H9 (cell line): ENCODE measurements around the gene ALG2. TPM values are rescaled to one million over a fixed set of nuclear protein-coding genes. Genes with fewer than 3 reads are reported as not detected.
A peak's percentile ranks its signal among the peaks of the same experiment; 100 is the strongest.
"Not testable (repeated sequence)": the region's sequence is repeated elsewhere in the genome, so short reads cannot be mapped to it uniquely, and the experiment has no call there.

Experiments used
- DNase-seq: peaks from one replicate; pipeline ENCODE4 v3.0.0-alpha.2; 2017
- H2AFZ ChIP-seq: one replicate; pipeline ENCODE4 v1.6.1; 2013; ENCODE audit warnings: mild to moderate bottlenecking, low read length, control low read depth, moderate library complexity
- H2AK5ac ChIP-seq: 2 replicates; pipeline ENCODE4 v1.6.1; 2013; ENCODE audit warnings: low read length, control low read depth, mixed read lengths; ENCODE audit not compliant: insufficient read length
- H2BK120ac ChIP-seq: one replicate; pipeline ENCODE4 v1.6.1; 2013; ENCODE audit warnings: low read depth, mild to moderate bottlenecking, low read length, control low read depth, inconsistent platforms; ENCODE audit not compliant: poor library complexity, severe bottlenecking
- H2BK12ac ChIP-seq: 2 replicates; pipeline ENCODE4 v1.6.1; 2013; ENCODE audit warnings: low read length, control low read depth, mixed read lengths, low read depth; ENCODE audit not compliant: insufficient read length
- H2BK15ac ChIP-seq: 2 replicates; pipeline ENCODE4 v1.6.1; 2013; ENCODE audit warnings: low read depth, low read length, control low read depth
- H2BK20ac ChIP-seq: one replicate; pipeline ENCODE4 v1.6.1; 2013; ENCODE audit warnings: low read depth, mild to moderate bottlenecking, low read length, control low read depth, inconsistent platforms; ENCODE audit not compliant: poor library complexity, severe bottlenecking
- H2BK5ac ChIP-seq: 2 replicates; pipeline ENCODE4 v1.6.1; 2013; ENCODE audit warnings: low read length, control low read depth, mixed read lengths; ENCODE audit not compliant: insufficient read length
- H3K14ac ChIP-seq: 2 replicates; pipeline ENCODE4 v1.6.1; 2013; ENCODE audit warnings: low read length, control low read depth; ENCODE audit not compliant: insufficient read depth
- H3K18ac ChIP-seq: 2 replicates; pipeline ENCODE4 v1.6.1; 2013; ENCODE audit warnings: low read depth, mild to moderate bottlenecking, mixed read lengths, low read length, control low read depth; ENCODE audit not compliant: insufficient read length
- H3K23ac ChIP-seq: 2 replicates; pipeline ENCODE4 v1.6.1; 2013; ENCODE audit warnings: low read length, control low read depth, mixed read lengths, low read depth; ENCODE audit not compliant: insufficient read length
- H3K23me2 ChIP-seq: 2 replicates; pipeline ENCODE4 v1.6.1; 2013; ENCODE audit warnings: low read depth, mild to moderate bottlenecking, mixed read lengths, low read length, control low read depth; ENCODE audit not compliant: insufficient read length, poor library complexity, severe bottlenecking
- H3K27ac ChIP-seq: 2 replicates; pipeline ENCODE4 v1.5.1; 2013; ENCODE audit warnings: low read length, control low read depth, mixed read lengths, low read depth; ENCODE audit not compliant: insufficient read length
- H3K27me3 ChIP-seq: 2 replicates; pipeline ENCODE4 v1.6.1; 2013; ENCODE audit warnings: low read length, control low read depth, inconsistent platforms; ENCODE audit not compliant: insufficient read depth
- H3K4ac ChIP-seq: 2 replicates; pipeline ENCODE4 v1.6.1; 2013; ENCODE audit warnings: low read depth, mild to moderate bottlenecking, control low read depth, inconsistent platforms, low read length, moderate library complexity
- H3K4me1 ChIP-seq: 2 replicates; pipeline ENCODE4 v1.6.1; 2013; ENCODE audit warnings: low read length, control low read depth, inconsistent platforms; ENCODE audit not compliant: insufficient read depth
- H3K4me2 ChIP-seq: 2 replicates; pipeline ENCODE4 v1.6.1; 2013; ENCODE audit warnings: low read length, control low read depth, mixed read lengths; ENCODE audit not compliant: insufficient read length, insufficient read depth
- H3K56ac ChIP-seq: 2 replicates; pipeline ENCODE4 v1.6.1; 2013; ENCODE audit warnings: low read depth, mild to moderate bottlenecking, mixed read lengths, low read length, control low read depth; ENCODE audit not compliant: insufficient read length
- H3K79me1 ChIP-seq: 2 replicates; pipeline ENCODE4 v1.6.1; 2013; ENCODE audit warnings: low read depth, mild to moderate bottlenecking, moderate library complexity, low read length, control low read depth, inconsistent platforms; ENCODE audit not compliant: insufficient read depth, poor library complexity, severe bottlenecking
- H3K79me2 ChIP-seq: 2 replicates; pipeline ENCODE4 v1.6.1; 2013; ENCODE audit warnings: low read length, control low read depth, inconsistent platforms; ENCODE audit not compliant: insufficient read depth
- H3K9ac ChIP-seq: 2 replicates; pipeline ENCODE4 v1.6.1; 2013; ENCODE audit warnings: low read length, control low read depth, mixed read lengths; ENCODE audit not compliant: insufficient read length; ENCODE audit errors: extremely low read depth
- H3K9me3 ChIP-seq: one replicate; pipeline ENCODE4 v1.6.1; 2013; ENCODE audit warnings: low read depth, low read length, inconsistent platforms; ENCODE audit not compliant: control insufficient read depth
- H3T11ph ChIP-seq: one replicate; pipeline ENCODE4 v1.6.1; 2013; ENCODE audit warnings: mild to moderate bottlenecking, low read length, control low read depth, inconsistent platforms
- H4K20me1 ChIP-seq: one replicate; pipeline ENCODE4 v1.6.1; 2013; ENCODE audit not compliant: control insufficient read depth, insufficient read length, insufficient read depth
- H4K5ac ChIP-seq: 2 replicates; pipeline ENCODE4 v1.6.1; 2013; ENCODE audit warnings: low read depth, mild to moderate bottlenecking, mixed read lengths, low read length, control low read depth; ENCODE audit not compliant: insufficient read length
- H4K8ac ChIP-seq: replicated peaks from 2 replicates; pipeline ENCODE4 v1.6.1; 2013; ENCODE audit warnings: low read length, control low read depth, mixed read lengths, low read depth; ENCODE audit not compliant: insufficient read length
- H4K91ac ChIP-seq: 2 replicates; pipeline ENCODE4 v1.6.1; 2013; ENCODE audit warnings: low read depth, mild to moderate bottlenecking, moderate library complexity, mixed read lengths, low read length, control low read depth; ENCODE audit not compliant: insufficient read length
- H3K27ac Mint-ChIP-seq, 3 experiments: 2 replicates in 2 of 3; 3 replicates in 1 of 3; pipeline ENCODE4 v1.8.0; 2020 to 2021; ENCODE audit warnings: mixed read lengths in 3 of 3, mild to moderate bottlenecking in 1 of 3, moderate library complexity in 1 of 3
- H3K27me3 Mint-ChIP-seq: 2 replicates; pipeline ENCODE4 v1.8.0; 2021; ENCODE audit warnings: low read depth, mild to moderate bottlenecking, moderate library complexity, mixed read lengths
- H3K36me3 Mint-ChIP-seq, 3 experiments: 2 replicates in 2 of 3; 3 replicates in 1 of 3; pipeline ENCODE4 v1.8.0; 2020 to 2021; ENCODE audit warnings: low read depth in 3 of 3, mixed read lengths in 3 of 3; ENCODE audit not compliant: insufficient read depth in 1 of 3
- H3K4me1 Mint-ChIP-seq, 2 experiments: 2 replicates each; pipeline ENCODE4 v1.8.0; 2020; ENCODE audit warnings: mixed read lengths in 2 of 2
- H3K4me3 Mint-ChIP-seq, 2 experiments: 2 replicates in 1 of 2; 3 replicates in 1 of 2; pipeline ENCODE4 v1.8.0; 2020 to 2021; ENCODE audit warnings: mild to moderate bottlenecking in 2 of 2, mixed read lengths in 2 of 2, moderate library complexity in 1 of 2
- H3K9me3 Mint-ChIP-seq, 2 experiments: 2 replicates in 1 of 2; 3 replicates in 1 of 2; pipeline ENCODE4 v1.8.0; 2020; ENCODE audit warnings: mild to moderate bottlenecking in 2 of 2, mixed read lengths in 2 of 2, moderate library complexity in 1 of 2
- WGBS: extraction: QIAGEN DNeasy Blood & Tissue Kit; methylation state at CpG from one replicate; pipeline ENCODE4 v1.1.7; 2013; ENCODE audit warnings: missing lambda C conversion rate, low lambda C conversion rate, mixed read lengths; ENCODE audit not compliant: insufficient read length; ENCODE audit errors: extremely low coverage; 5-methylcytosine and 5-hydroxymethylcytosine counted together
- total RNA-seq: library from RNA; stranded (reverse); gene quantifications from 2 replicates; pipeline ENCODE4 v1.2.1, GENCODE V29; 2021
- TF ChIP-seq, protein P1 (sequence below): fragments of 200-600 bp; sonication (generic); conservative IDR thresholded peaks from 3 replicates; pipeline ENCODE4 v1.8.0; 2021; ENCODE audit warnings: antibody characterized with exemption, mild to moderate bottlenecking

The ALG2 gene
- total RNA-seq, 1 experiment from 2014 or later = 30.1 TPM

DNA sequence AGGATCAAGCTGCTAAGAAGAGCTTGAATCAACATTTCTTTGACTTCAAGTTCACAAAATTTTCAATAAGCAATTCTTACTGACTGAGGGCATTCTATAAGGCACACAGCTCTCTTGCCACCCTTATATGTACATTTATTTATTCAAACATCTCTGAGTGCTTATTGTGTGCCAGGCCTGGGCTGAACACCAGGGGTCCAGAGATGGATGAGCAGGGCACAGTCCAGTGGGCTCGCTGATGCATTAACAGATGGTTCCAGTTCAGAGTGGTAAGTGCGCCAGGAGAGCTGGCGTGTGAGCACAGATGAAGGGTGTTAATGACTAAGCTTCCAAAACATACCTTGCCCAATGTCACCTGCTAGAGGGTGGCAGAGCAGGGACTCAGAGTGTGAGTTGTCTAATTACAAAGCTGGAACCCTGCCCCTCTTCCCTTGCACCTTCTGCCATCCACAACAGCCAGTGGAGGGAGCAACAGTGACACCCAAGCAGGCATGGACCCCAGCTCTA, 24.6 kb downstream of the ALG2 start:
- WGBS = no CpG with 5 or more reads among the region's 3 CpGs
- Histone ChIP-seq H3K79me1 (no peaks in the 10 kb centered on the region), H3K23me2 (no peaks in the 10 kb centered on the region), H4K8ac (no peak overlapping the region), H3K18ac (no peak overlapping the region), H3K56ac (no peak overlapping the region), H3K4ac (no peak overlapping the region), H2AK5ac (no peak overlapping the region), H3K14ac (no peak overlapping the region), H3K23ac (no peak overlapping the region), H2BK20ac (no peak overlapping the region), H3K79me2 (no peaks in the 10 kb centered on the region), H4K5ac (no peak overlapping the region), H4K91ac (no peak overlapping the region), H3K27me3 (no peaks in the 10 kb centered on the region), H3K4me2 (no peak overlapping the region), H3K9me3 (no peaks in the 10 kb centered on the region), H2BK5ac (no peak overlapping the region), H3K4me1 (no peaks in the 10 kb centered on the region), H2BK15ac (no peak overlapping the region), H2BK12ac (no peak overlapping the region), H4K20me1 (no peaks in the 10 kb centered on the region), H2AFZ (no peak overlapping the region), H2BK120ac (no peak overlapping the region), H3K9ac (no peak overlapping the region), H3K27ac (no peak overlapping the region), H3T11ph (no peak overlapping the region)
- Mint-ChIP-seq H3K4me1 (peaks cover 10 to 17% of the 10 kb centered on the region in 2 experiments), H3K4me3 (no peak overlapping the region), H3K36me3 (no peaks in the 10 kb centered on the region), H3K27ac (no peak overlapping the region), H3K9me3 (peaks cover 0 to 2% of the 10 kb centered on the region in 2 experiments; a peak in 2 of 5 replicates), H3K27me3 (no peaks in the 10 kb centered on the region; the same call in 1 of the 2 replicates)
- TF ChIP-seq, protein P1, sequence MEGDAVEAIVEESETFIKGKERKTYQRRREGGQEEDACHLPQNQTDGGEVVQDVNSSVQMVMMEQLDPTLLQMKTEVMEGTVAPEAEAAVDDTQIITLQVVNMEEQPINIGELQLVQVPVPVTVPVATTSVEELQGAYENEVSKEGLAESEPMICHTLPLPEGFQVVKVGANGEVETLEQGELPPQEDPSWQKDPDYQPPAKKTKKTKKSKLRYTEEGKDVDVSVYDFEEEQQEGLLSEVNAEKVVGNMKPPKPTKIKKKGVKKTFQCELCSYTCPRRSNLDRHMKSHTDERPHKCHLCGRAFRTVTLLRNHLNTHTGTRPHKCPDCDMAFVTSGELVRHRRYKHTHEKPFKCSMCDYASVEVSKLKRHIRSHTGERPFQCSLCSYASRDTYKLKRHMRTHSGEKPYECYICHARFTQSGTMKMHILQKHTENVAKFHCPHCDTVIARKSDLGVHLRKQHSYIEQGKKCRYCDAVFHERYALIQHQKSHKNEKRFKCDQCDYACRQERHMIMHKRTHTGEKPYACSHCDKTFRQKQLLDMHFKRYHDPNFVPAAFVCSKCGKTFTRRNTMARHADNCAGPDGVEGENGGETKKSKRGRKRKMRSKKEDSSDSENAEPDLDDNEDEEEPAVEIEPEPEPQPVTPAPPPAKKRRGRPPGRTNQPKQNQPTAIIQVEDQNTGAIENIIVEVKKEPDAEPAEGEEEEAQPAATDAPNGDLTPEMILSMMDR = 0 out of 3 replicates have a peak, but pooled peaks have one; percentile 12
- no peak for DNase-seq

DNA sequence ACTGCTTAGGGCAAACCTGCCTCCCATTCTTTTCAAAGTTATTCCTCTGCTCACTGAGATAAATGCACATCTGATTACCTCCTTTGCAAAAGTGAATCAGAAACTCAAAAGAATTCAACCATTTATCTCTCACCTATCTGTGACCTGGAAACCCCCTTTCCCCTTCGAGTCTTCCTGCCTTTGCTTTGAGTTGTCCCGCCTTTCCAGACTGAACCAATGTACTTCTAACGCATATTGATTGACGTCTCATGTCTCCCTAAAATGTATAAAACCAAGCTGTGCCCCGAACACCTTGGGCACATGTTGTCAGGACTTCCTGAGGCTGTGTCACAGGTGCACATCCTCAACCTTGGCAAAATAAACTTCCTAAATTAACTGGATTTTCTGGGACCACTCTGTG, 25.3 kb downstream of the ALG2 start:
- not testable (repeated sequence) for H3K9me3 ChIP-seq, H4K91ac ChIP-seq, H3K27me3 Mint-ChIP-seq, H4K8ac ChIP-seq, H2BK20ac ChIP-seq, H4K5ac ChIP-seq, H3K56ac ChIP-seq, DNase-seq, H3K4me1 ChIP-seq, H2BK120ac ChIP-seq, H3K9ac ChIP-seq, H3K4me3 Mint-ChIP-seq, H3T11ph ChIP-seq, H3K27ac ChIP-seq, H2BK12ac ChIP-seq, H3K79me1 ChIP-seq, H2BK15ac ChIP-seq, H3K27me3 ChIP-seq, H3K23me2 ChIP-seq, H3K18ac ChIP-seq, H2BK5ac ChIP-seq, H3K9me3 Mint-ChIP-seq, H4K20me1 ChIP-seq, H2AFZ ChIP-seq, H3K4ac ChIP-seq, H3K79me2 ChIP-seq, H3K23ac ChIP-seq, H3K14ac ChIP-seq, H3K36me3 Mint-ChIP-seq, H3K4me2 ChIP-seq, H3K27ac Mint-ChIP-seq, H2AK5ac ChIP-seq
- no CpG with 5 or more reads among the region's 5 CpGs for WGBS
- H3K4me1 Mint-ChIP-seq = peaks cover 10 to 17% of the 10 kb centered on the region in 2 experiments
